ENCODE measurements around the gene PLB1.

DNA sequence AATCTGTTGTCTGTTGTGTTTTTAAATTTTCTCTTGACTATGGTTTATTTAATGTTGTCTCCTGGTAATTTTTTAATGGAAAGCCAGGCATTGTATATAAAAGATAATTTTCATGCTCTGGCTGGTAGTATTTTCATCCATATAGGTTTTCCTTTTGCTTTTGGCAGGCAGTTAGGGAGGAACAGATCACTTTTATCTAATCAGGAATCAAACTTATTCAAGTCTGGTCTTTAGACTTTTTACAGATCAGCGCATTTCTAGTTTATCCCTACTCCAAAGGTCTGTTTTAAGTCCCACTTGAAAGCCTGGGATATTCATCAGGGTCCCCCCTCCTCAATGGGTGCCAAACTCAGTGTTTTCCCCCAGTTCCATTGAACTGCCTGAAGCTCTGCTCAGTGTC, 17.2 kb downstream of the PLB1 start:
- no peak for TF ChIP-seq EZH2 (IDR thresholded peaks at IDR 0.05; ENCODE audit: insufficient read depth, poor library complexity, severe bottlenecking)
- TF ChIP-seq EZH2phosphoT487 (IDR thresholded peaks at IDR 0.05; ENCODE audit: insufficient read depth, low read depth) = no peak
